Measurements from ENCODE around the gene DOCK2.
"Not testable (repeated sequence)": the region's sequence is repeated elsewhere in the genome, so short reads cannot be mapped to it uniquely, and the experiment has no call there.

DOCK2 gene

GRCh38 chr5:169719360-169720314, 82.6 kb downstream of the DOCK2 start:
- DNase-seq (ENCODE audit: low read depth): no peak

- no peak for DNase-seq (ENCODE audit: low read depth)
Measured at GRCh38 chr5:169721771-169722170, 84.7 kb downstream of the DOCK2 start.

GRCh38 chr5:169723103-169723831, 86.2 kb downstream of the DOCK2 start:
- no peak for DNase-seq (ENCODE audit: low read depth)

GRCh38 chr5:169724303-169725087, 87.4 kb downstream of the DOCK2 start:
- DNase-seq (ENCODE audit: low read depth): no peak

- DNase-seq (ENCODE audit: low read depth): not testable (repeated sequence)
Measured at GRCh38 chr5:169725665-169726064, 88.6 kb downstream of the DOCK2 start.

- DNase-seq (ENCODE audit: low read depth): no peak
Measured at GRCh38 chr5:169728418-169728817, 91.3 kb downstream of the DOCK2 start.

GRCh38 chr5:169731221-169731620, 94.1 kb downstream of the DOCK2 start:
- no peak for DNase-seq (ENCODE audit: low read depth)

- DNase-seq (ENCODE audit: low read depth): no peak
Measured at GRCh38 chr5:169732841-169733240, 95.8 kb downstream of the DOCK2 start.

- DNase-seq (ENCODE audit: low read depth): no peak
Measured at GRCh38 chr5:169735913-169736312, 98.8 kb downstream of the DOCK2 start.

GRCh38 chr5:169736653-169737052, 99.6 kb downstream of the DOCK2 start:
- no peak for DNase-seq (ENCODE audit: low read depth)

- DNase-seq (ENCODE audit: low read depth): no peak
Measured at GRCh38 chr5:169740435-169740834, 103.4 kb downstream of the DOCK2 start.

- no peak for DNase-seq (ENCODE audit: low read depth)
Measured at GRCh38 chr5:169742771-169743296, 105.8 kb downstream of the DOCK2 start.

GRCh38 chr5:169744336-169744735, 107.3 kb downstream of the DOCK2 start:
- DNase-seq (ENCODE audit: low read depth): no peak

- no peak for DNase-seq (ENCODE audit: low read depth)
Measured at GRCh38 chr5:169745441-169746146, 108.5 kb downstream of the DOCK2 start.

GRCh38 chr5:169746147-169746694, 109.1 kb downstream of the DOCK2 start:
- DNase-seq (ENCODE audit: low read depth): no peak

GRCh38 chr5:169748174-169748573, 111.1 kb downstream of the DOCK2 start:
- no peak for DNase-seq (ENCODE audit: low read depth)

GRCh38 chr5:169749295-169749694, 112.2 kb downstream of the DOCK2 start:
- no peak for DNase-seq (ENCODE audit: low read depth)

- DNase-seq (ENCODE audit: low read depth): no peak
Measured at GRCh38 chr5:169751490-169751889, 114.4 kb downstream of the DOCK2 start.

GRCh38 chr5:169752566-169752965, 115.5 kb downstream of the DOCK2 start:
- not testable (repeated sequence) for DNase-seq (ENCODE audit: low read depth)

GRCh38 chr5:169753795-169754194, 116.7 kb downstream of the DOCK2 start:
- no peak for DNase-seq (ENCODE audit: low read depth)

- no peak for DNase-seq (ENCODE audit: low read depth)
Measured at GRCh38 chr5:169754737-169755136, 117.7 kb downstream of the DOCK2 start.

Data from activated gamma-delta T cell treated with anti-CD3 and anti-CD28 coated beads, Interleukin-2, amount 50 U/mL, for 16 hours (primary cell).